ENCODE measurements around the gene SOWAHA. TPM values are rescaled to one million over a fixed set of nuclear protein-coding genes. Genes with fewer than 3 reads are reported as not detected.
A peak's percentile ranks its signal among the peaks of the same experiment; 100 is the strongest.

The SOWAHA gene
- polyA plus RNA-seq, 1 donor from 2014 or later, result 23.4 TPM

DNA sequence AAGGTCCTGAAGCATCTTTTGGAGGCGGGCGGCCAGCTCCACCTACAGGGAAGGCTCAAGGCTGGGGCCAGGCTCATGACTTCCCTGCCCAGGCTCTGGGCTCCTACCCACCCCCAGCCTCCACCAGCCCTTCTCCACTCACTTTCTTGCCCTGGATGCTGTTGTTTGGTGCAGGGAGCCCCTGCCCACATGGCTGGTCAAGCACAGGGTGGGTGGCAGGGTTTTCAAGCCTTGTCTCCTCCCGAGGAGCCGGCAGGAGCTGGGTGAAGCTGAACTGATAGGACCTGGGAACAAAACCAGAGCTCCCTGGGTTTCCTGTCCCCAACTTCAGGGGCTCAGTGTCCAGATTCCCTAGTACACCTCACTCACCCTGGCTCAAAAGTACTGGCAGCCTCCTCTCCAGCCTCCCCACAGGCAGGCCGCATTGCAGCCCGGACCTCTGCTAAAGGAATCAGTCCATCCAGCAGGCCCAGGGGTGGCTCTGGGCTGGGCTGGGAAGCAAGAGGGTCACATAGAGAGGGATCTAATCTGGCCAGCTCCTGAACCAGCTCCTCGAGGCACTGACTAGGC is 10.5 kb downstream of the SOWAHA start:
- H3K9ac ChIP-seq (ENCODE audit: low read length), result peak overlapping the region; percentile 23
- H3K79me2 ChIP-seq (replicated peaks; ENCODE audit: insufficient read depth, low read length), result no peaks in the 10 kb centered on the region
- H3K9me3 ChIP-seq (ENCODE audit: low read length), result no peaks in the 10 kb centered on the region
- H3K27me3 ChIP-seq (ENCODE audit: insufficient read depth, low read depth, low read length), result peaks cover 56% of the 10 kb centered on the region
- no peaks in the 10 kb centered on the region for H3K36me3 ChIP-seq (ENCODE audit: insufficient read depth, low read length)
- no peak overlapping the region for H3K27ac ChIP-seq (ENCODE audit: low read length)
- TF ChIP-seq MXI1 (conservative IDR thresholded peaks at IDR 0.05; ENCODE audit: poor library complexity, severe bottlenecking) (no peak), EP300 (conservative IDR thresholded peaks at IDR 0.05; ENCODE audit: poor library complexity, severe bottlenecking) (no peak), POLR2AphosphoS5 (IDR thresholded peaks at IDR 0.05) (no peak), SMC3 (conservative IDR thresholded peaks at IDR 0.05; ENCODE audit: poor library complexity) (no peak), EZH2 (IDR thresholded peaks at IDR 0.05; ENCODE audit: borderline replicate concordance, insufficient read depth, low read length, poor library complexity, severe bottlenecking) (no peak), TAF1 (IDR thresholded peaks at IDR 0.05; ENCODE audit: low read depth) (no peak), RAD21 (conservative IDR thresholded peaks at IDR 0.05) (no peak)
- TF ChIP-seq, protein P1, sequence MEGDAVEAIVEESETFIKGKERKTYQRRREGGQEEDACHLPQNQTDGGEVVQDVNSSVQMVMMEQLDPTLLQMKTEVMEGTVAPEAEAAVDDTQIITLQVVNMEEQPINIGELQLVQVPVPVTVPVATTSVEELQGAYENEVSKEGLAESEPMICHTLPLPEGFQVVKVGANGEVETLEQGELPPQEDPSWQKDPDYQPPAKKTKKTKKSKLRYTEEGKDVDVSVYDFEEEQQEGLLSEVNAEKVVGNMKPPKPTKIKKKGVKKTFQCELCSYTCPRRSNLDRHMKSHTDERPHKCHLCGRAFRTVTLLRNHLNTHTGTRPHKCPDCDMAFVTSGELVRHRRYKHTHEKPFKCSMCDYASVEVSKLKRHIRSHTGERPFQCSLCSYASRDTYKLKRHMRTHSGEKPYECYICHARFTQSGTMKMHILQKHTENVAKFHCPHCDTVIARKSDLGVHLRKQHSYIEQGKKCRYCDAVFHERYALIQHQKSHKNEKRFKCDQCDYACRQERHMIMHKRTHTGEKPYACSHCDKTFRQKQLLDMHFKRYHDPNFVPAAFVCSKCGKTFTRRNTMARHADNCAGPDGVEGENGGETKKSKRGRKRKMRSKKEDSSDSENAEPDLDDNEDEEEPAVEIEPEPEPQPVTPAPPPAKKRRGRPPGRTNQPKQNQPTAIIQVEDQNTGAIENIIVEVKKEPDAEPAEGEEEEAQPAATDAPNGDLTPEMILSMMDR (IDR thresholded peaks at IDR 0.05; ENCODE audit: poor library complexity, severe bottlenecking), result no peak
- TF ChIP-seq, protein P2, sequence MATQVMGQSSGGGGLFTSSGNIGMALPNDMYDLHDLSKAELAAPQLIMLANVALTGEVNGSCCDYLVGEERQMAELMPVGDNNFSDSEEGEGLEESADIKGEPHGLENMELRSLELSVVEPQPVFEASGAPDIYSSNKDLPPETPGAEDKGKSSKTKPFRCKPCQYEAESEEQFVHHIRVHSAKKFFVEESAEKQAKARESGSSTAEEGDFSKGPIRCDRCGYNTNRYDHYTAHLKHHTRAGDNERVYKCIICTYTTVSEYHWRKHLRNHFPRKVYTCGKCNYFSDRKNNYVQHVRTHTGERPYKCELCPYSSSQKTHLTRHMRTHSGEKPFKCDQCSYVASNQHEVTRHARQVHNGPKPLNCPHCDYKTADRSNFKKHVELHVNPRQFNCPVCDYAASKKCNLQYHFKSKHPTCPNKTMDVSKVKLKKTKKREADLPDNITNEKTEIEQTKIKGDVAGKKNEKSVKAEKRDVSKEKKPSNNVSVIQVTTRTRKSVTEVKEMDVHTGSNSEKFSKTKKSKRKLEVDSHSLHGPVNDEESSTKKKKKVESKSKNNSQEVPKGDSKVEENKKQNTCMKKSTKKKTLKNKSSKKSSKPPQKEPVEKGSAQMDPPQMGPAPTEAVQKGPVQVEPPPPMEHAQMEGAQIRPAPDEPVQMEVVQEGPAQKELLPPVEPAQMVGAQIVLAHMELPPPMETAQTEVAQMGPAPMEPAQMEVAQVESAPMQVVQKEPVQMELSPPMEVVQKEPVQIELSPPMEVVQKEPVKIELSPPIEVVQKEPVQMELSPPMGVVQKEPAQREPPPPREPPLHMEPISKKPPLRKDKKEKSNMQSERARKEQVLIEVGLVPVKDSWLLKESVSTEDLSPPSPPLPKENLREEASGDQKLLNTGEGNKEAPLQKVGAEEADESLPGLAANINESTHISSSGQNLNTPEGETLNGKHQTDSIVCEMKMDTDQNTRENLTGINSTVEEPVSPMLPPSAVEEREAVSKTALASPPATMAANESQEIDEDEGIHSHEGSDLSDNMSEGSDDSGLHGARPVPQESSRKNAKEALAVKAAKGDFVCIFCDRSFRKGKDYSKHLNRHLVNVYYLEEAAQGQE (IDR thresholded peaks at IDR 0.05; ENCODE audit: borderline replicate concordance), result no peak
- H3K4me2 ChIP-seq (ENCODE audit: low read length), result no peak overlapping the region
- H3K4me3 ChIP-seq (ENCODE audit: low read length), result peak overlapping the region; percentile 54
- H2AFZ ChIP-seq (ENCODE audit: low read depth, low read length), result no peak overlapping the region
- no peaks in the 10 kb centered on the region for H3F3A ChIP-seq (ENCODE audit: insufficient read depth, low read length, poor library complexity, severe bottlenecking)
- H4K20me1 ChIP-seq (ENCODE audit: insufficient read depth), result no peaks in the 10 kb centered on the region
- H3K9me2 ChIP-seq (ENCODE audit: insufficient read depth, low read length), result no peaks in the 10 kb centered on the region

DNA sequence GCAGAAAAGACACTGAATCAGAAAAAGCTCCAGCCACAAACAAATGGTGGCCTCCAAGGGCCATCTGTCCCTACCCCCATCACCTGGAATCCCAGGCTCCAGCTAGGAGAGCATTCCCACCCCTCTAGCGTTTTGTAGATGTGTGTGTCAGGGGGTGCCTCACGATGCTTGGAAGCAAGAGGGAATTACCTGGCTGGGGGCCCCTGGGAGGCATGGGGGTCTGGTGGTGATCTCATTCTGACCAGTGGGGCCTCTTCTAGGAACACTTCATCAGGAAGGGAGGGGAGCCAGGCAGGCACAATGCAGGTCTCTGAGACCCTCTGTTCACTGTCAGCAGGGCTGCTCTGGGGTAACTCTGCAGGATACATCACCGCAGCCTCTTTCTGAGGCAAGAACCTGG is 11.3 kb downstream of the SOWAHA start:
- Histone ChIP-seq H3K79me2 (replicated peaks; ENCODE audit: insufficient read depth, low read length) (no peaks in the 10 kb centered on the region), H3K9me3 (ENCODE audit: low read length) (no peaks in the 10 kb centered on the region), H4K20me1 (ENCODE audit: insufficient read depth) (no peaks in the 10 kb centered on the region), H2AFZ (ENCODE audit: low read depth, low read length) (no peak overlapping the region), H3K27ac (ENCODE audit: low read length) (no peak overlapping the region), H3K9me2 (ENCODE audit: insufficient read depth, low read length) (no peaks in the 10 kb centered on the region), H3K27me3 (ENCODE audit: insufficient read depth, low read depth, low read length) (peaks cover 64% of the 10 kb centered on the region), H3K9ac (ENCODE audit: low read length) (no peak overlapping the region), H3K36me3 (ENCODE audit: insufficient read depth, low read length) (no peaks in the 10 kb centered on the region), H3K4me3 (ENCODE audit: low read length) (no peak overlapping the region), H3K4me2 (ENCODE audit: low read length) (no peak overlapping the region), H3F3A (ENCODE audit: insufficient read depth, low read length, poor library complexity, severe bottlenecking) (no peaks in the 10 kb centered on the region)
- TF ChIP-seq, protein P2 (IDR thresholded peaks at IDR 0.05; ENCODE audit: borderline replicate concordance), result no peak
- TF ChIP-seq SMC3 (conservative IDR thresholded peaks at IDR 0.05; ENCODE audit: poor library complexity) (no peak), RAD21 (conservative IDR thresholded peaks at IDR 0.05) (no peak), EP300 (conservative IDR thresholded peaks at IDR 0.05; ENCODE audit: poor library complexity, severe bottlenecking) (no peak), TAF1 (IDR thresholded peaks at IDR 0.05; ENCODE audit: low read depth) (no peak), EZH2 (IDR thresholded peaks at IDR 0.05; ENCODE audit: borderline replicate concordance, insufficient read depth, low read length, poor library complexity, severe bottlenecking) (no peak), POLR2AphosphoS5 (IDR thresholded peaks at IDR 0.05) (no peak), MXI1 (conservative IDR thresholded peaks at IDR 0.05; ENCODE audit: poor library complexity, severe bottlenecking) (no peak)
- TF ChIP-seq, protein P1 (IDR thresholded peaks at IDR 0.05; ENCODE audit: poor library complexity, severe bottlenecking), result no peak

All from neural cell (in vitro differentiated cells).